GM21619 (cell line): ENCODE results near the gene CRLF1.
"Not testable (repeated sequence)": the region's sequence is repeated elsewhere in the genome, so short reads cannot be mapped to it uniquely, and the experiment has no call there.

Source experiments
- ATAC-seq: cut with Tn5 transposase; IDR thresholded peaks from one replicate; pipeline ENCODE4 v1.9.1; 2021; ENCODE audit not compliant: unreplicated experiment

CRLF1 gene

GRCh38 chr19:18609717-18610051, 3.1 kb upstream of the CRLF1 start:
- no peak for ATAC-seq

GRCh38 chr19:18608805-18609716, 2.5 kb upstream of the CRLF1 start:
- no peak for ATAC-seq

- no peak for ATAC-seq
Measured at GRCh38 chr19:18608102-18608804, 1.7 kb upstream of the CRLF1 start.

- ATAC-seq, result no peak
Measured at GRCh38 chr19:18607226-18608101, 865 bp upstream of the CRLF1 start.

GRCh38 chr19:18605546-18606280, 886 bp downstream of the CRLF1 start:
- ATAC-seq, result no peak

DNA sequence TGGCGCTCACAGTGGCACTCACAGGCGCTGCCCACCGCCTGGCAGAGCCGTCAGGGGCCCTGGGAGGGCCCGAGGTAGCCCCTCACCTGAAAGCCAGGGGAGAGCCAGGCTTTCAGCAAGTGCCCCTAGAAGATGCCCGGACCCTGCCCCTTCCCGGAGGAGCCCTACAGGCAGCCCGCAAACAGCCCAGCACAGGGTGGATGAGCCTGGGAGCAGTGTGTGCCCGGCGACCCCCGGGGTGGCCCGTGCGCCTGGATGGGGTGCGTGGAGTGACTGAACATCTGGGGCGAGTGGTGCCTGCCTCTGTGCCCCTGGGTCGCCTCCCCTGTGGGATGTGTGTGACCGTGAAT, 1.4 kb downstream of the CRLF1 start:
- no peak for ATAC-seq

GRCh38 chr19:18604820-18605159, 1.8 kb downstream of the CRLF1 start:
- ATAC-seq, result no peak

DNA sequence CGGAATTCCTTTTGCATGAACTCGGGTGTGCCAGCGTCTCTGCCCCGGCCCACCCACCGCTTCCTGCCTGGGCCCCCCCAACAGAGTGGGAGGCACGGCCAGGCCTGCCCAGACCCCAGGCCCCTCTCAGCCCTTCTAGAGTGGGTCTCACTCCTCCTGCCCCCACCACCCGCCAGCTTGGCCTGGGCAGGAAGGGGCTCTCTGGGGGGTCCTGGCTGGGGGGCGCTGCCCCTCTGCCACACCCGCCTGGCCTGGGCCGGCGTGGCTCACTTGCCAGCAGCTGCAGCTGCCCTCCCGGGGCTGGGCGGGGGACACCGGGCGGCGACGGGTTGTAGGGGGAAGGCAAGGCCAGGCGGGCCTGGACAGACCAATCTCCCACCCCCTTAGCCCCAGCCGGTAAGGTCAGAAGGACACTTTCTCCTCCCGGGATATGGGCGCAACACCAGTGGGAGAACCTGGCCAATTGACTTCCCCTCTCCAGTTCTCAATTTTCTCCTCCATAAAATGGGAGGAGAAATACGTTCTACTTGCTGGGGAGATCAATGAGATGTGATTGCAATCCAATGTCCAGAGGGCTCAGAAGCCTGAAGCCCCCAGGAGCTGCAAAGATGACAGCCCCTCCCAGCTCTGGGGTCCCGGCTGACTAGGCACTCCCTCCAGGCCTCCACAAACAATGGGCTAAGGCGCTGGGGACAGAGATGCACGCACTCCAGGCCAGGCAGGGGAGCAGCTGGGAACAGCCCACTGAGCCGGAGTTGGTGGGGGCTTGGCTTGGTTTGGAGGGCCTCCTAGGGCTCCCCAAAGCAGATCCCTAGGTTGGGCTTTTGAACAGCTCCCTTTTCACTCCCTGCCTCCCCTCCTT, 2.4 kb downstream of the CRLF1 start:
- ATAC-seq, result no peak

GRCh38 chr19:18603255-18603957, 3.2 kb downstream of the CRLF1 start:
- no peak for ATAC-seq

DNA sequence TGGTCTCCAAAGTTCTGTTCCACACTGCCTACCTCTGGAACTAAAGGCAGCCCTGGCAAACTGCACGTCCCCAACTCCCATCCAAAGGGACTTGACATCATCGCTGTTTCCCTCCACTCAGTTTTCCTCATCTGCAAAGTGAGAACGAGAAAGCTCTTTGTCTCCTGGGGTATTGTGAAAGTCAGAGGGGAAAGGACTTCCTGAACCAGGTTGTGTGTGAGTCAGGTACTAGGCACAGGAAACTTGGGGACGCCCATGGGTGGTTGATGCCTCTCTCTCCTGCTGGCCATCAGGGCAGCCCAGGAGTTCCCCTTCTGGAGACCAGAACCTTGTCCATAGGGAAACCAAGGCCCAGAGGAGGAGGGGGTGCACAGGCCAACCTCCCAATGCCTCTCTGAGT, 4.7 kb downstream of the CRLF1 start:
- ATAC-seq, result no peak

GRCh38 chr19:18600692-18601397, 5.8 kb downstream of the CRLF1 start:
- ATAC-seq, result not testable (repeated sequence)

- ATAC-seq, result no peak
Measured at GRCh38 chr19:18599485-18599884, 7.1 kb downstream of the CRLF1 start.

GRCh38 chr19:18597809-18598660, 8.6 kb downstream of the CRLF1 start:
- no peak for ATAC-seq

- ATAC-seq, result no peak
Measured at GRCh38 chr19:18596752-18597157, 9.8 kb downstream of the CRLF1 start.

DNA sequence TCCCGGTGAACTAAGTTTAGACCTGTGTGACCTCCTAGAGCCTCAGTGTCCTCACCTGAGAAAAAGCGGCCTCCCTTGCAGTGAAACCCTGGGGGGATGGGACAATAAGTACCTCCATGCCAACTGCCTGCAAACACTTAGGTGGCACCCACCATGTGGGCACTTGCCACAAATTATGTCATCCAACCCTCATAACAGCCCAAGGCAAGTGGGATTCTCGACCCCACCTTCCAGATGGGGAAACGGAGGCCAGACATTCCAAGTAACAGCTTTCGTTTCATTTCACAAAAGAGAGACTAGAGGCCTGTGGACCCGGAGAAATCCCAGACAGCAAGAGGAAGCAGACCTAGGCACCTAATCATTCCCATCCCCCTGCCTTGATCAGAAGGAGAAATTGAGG, 11.1 kb downstream of the CRLF1 start:
- no peak for ATAC-seq

DNA sequence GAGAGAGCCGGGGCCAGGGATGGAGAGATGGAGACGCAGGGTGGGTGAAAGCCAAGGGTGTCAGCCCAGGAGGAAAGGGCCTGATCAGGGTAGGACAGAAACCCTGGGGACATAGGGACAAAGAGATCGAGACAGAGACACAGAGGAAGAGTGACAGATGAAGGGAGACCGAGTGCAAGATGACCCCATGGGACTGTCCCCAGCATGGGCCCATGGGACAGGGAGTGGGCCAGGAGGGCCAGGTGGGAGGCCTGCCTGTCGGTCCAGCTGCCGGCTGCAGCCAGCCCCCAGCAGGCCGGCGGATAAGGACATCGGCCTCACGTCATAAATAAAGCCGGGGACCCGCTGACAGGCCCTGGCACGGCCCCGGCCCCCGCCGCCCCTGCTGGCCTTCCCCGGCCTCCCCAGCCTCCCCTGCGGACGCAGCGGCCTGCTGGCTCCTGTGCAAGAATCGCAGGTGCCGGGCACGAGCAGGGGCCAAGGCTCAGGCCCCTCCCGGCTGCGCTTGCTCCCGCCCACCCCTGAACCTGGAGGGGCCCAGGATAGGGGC, 11.7 kb downstream of the CRLF1 start:
- ATAC-seq, result no peak

GRCh38 chr19:18594096-18594823, 12.3 kb downstream of the CRLF1 start:
- ATAC-seq, result no peak
